NCI-H2227 (cell line): ENCODE measurements around the gene STARD5.

Source experiments
- DNase-seq: peaks from one replicate; lab custom pipeline; 2025; ENCODE audit not compliant: unreplicated experiment; lab: John Stamatoyannopoulos, UW

The STARD5 gene

GRCh38 chr15:81275711-81276392, 48.1 kb downstream of the STARD5 start:
- no peak for DNase-seq

DNA sequence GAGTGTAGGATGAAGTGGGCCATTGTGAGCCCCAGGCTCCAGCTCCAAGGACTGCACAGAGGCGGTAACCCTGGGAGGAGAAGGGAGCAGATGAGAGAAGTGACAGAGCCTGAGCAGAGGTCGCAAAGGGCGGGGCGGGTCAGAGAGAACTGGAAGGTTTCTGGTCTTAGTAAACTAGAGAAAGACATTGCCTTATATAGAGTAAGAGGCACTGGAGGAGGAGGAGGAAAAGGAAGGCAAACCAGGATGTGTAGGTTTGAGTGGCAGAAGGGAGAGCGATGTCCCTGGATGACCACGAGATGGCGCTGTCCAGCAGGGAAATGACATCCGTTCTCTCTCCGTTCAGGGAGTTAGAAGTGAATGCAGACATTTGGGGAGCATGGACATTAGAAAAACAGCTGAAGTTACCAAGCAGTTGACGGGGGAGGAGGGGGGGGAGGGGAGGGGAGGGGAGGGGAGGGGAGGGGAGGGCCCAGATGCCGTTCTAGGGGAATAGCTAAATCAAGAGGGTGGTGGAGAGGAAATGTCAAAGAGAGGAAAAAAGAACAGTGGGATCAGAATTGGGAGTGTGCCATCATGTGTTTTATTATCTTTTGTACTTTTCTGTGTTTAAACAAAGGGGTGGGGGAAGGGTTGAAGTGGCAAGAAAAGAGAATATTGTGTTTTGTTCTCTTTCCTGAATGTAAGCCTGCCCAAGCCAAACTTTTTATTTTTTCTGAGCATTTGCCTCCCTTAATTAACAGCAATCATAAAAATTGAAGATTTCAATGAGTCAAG, 48.8 kb downstream of the STARD5 start:
- peak; percentile 79 for DNase-seq

- DNase-seq, result peak; percentile 19
These were observed 49.7 kb downstream of the STARD5 start for GRCh38 chr15:81274255-81274654.

DNA sequence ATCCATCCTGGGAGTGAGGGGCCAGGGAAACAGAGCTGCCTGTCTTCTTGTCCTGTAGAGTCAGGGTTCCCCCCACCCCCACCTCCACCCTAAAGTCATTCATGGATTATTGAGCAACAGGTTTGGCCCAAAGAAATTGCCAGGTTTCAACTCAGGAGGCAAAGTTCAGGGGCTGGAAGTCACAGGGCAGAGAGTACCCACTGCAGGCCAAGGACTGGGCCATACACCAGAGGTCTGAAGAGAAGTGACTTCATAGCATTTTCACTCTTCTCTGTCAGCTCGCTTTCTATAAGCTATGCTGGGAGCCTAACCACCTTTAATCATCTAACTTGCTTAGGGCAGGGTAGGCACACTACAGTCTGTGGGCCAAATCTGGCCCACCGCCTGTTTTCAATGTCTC, 50.1 kb downstream of the STARD5 start:
- no peak for DNase-seq

DNA sequence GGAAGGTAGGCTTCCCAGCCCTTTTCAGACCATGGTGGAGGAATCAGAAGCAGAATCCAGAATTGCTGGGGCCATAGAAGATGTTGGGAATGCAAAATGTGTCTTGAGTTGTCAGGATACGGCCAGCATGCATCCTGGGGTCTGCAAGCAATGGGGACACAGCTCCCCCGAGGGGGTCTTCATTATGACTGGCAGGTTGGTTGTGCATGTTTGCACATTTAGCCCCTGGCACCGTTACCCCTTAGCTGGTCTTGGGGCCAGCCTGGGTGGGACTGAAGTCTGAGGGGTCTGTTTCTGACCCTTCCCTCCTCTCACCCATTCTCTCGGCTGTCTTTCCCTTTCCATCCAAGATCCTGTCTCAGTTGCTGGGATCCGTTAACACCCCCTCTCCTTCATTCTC, 50.7 kb downstream of the STARD5 start:
- no peak for DNase-seq

- DNase-seq, result no peak
These were observed 51.9 kb downstream of the STARD5 start for GRCh38 chr15:81271761-81272644.

GRCh38 chr15:81270781-81271491, 53.0 kb downstream of the STARD5 start:
- no peak for DNase-seq

DNA sequence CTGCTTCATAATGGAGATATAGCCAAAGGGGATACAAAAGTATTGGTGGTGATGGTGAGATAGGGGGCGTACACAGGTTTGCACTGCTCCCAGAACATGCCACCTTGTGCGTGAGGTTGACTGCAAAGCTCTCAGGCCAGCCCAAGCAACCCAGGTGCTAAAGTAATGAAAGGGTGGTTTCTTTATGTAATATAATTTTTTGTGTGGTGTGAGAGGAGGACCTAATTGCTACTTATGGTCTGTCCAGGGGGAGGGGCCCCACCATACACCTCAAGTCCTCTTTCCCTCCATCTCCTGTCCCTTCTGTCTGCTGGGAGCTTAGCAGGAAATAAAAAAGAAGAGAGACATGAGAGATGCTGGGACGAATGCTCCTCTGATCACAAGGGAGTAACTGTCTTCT, 53.8 kb downstream of the STARD5 start:
- no peak for DNase-seq

DNA sequence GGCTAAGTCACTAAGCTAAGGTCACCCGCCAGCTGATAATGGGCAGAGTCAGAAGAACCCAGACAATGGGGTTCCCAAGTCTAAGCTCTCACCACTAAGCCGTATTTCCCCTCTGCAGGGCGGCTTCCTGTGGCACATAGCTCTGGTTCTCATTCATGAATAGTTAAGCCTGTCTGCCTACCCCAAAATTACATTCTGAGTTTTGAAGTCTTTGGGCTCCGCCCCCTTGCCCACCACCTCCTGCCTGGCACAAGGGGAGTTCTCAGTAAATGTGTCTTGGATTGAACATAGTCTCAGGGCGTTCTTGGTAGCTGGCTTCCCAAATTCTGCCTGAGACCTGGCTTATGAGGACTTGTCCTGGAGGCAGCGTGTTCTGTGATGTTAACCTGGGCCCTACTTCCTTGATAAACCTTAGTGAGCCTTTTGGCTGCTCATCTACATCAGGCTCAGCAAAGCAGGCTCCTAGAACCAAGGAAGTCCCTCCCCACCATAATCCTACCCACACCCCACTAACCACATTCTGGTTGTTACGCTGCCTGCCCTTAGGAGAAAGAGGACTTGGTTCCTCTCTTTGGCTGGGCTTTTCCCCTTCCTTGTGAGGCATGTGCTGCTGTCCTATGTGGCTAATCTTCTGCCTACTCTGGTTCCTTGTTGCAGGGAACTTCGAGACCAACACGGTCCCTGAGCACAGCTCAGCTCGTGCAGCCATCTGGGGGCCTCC, 54.9 kb downstream of the STARD5 start:
- DNase-seq, result no peak

- DNase-seq, result no peak
These were observed 55.6 kb downstream of the STARD5 start for GRCh38 chr15:81268340-81268739.

GRCh38 chr15:81265944-81266775, 57.8 kb downstream of the STARD5 start:
- peak; percentile 81 for DNase-seq

DNA sequence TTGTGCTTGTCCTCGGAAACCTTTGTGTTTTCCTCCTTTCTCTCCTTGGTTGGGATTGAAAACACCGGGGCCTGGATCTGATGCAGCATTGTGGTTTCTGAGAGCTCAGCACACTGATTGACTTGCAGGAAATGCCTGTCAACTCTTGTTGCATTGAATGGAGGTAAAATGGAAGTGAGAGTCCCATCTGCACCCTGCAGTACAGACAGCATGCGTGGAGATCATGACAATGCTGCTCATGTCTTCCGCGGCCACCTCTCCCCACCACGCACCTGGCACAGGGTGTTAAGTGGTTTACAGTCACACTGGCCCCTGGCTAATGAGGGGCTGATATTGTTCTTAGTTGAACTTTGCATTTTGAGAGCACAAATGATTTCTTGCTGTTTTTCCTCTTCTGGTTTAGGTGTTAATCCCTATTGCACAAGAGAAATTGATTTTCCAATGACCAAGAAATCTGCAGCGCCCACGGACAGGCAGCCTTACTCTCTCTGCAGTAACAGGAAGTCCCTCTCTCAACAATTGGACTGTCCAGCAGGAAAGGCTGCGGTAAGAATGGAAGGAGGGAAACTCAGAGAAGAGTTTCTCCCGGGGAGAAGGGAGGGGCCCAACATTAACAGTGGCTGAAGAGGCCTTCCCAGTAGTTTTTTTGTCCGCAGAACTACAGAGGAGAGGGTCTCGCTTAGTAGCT, 58.5 kb downstream of the STARD5 start:
- DNase-seq, result no peak

DNA sequence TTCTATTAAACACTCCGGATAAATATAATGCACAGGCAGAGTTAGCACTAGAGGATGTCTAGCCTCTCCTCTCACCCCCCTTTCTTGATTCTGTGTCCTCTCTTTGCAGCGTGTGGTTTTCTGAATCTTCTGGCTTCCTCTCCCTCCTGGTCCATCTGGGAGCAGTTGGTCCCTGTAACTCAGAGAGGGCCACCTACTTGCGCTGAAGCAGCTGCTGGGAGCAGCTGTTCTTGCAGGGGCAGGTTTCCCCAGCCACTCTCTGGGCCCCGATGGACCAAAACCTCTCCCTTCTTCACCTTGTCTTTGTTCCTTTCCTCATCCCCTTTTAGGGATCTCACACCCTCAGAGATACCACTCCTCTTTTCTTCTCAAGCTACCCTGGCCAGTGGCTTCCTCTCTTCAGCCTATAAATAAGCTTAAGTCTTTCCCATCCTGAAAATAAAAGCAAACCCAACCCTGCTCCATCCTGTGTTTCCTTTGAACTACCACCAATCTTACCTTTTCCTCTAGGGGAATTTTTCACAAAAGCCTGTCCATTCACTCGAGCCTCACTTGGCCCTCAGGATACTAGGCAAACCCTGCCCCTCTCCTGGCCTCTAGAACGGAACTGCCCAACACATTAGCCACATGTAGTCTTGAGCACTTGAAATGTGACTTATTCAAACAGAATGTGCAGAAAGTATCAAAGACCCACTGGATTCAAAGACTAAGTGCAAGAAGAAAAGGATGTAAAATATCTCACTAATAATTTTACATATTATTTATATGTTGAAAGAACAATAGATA, 59.7 kb downstream of the STARD5 start:
- DNase-seq, result no peak

- no peak for DNase-seq
These were observed 60.5 kb downstream of the STARD5 start for GRCh38 chr15:81263477-81263876.

DNA sequence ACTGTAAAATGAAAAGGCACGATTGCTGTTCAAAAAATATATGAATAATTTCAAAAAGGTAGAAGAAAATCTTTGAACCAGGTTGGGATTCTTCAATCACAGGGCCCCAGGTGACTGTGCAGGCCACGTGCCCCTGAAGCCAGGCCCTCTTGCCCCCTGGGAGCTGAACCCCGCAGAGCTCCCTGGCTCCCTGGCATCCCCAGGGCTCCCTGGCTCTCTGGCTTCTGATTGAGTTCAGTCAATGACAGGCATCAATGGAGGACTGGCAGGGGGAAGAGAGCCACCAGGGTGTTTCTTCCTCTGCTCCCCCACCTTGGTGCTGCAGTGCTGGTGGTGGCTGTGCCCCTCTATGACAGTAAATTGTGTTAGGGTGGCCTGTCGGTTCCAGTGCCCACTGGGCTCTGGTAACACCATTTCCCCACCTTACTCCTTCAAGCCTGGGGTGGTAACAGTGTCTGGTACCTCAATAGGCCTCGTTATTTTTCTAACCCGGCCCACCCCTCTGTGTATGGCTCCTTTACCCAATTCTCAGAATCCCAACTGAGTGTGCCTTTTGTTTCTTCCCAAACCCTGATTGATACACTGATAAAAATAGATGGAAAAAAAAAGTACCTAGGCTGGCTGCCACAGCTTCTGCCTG, 62.6 kb downstream of the STARD5 start:
- no peak for DNase-seq

DNA sequence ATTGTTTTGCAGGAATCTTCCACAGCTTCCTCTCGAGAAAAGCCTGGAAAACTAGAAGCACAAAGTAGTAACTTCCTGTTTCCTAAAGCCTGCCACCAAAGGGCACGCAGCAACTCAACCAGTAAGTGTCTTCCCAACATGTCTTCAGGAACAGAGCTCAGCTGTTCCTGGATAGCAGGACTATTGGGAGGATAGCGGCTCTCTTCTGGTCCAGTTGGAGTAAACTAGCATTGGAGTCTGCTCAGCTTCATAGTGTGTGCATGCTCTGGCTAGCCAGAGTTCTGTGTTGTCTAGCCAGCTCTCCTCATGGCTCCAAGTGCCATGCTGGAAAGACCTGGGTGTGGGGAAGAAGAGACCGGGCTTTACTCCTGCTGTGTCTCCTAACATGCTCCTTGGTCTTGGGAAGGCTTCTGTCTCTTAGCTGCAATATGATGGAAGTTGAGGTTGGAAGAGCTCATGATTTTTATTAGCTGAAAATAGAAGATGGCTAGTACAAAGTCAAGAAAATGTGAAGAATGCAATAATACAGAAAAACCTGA, 64.1 kb downstream of the STARD5 start:
- DNase-seq, result no peak
